HTR-8/SVneo (cell line): ENCODE results near the gene OGN.
"Not testable (repeated sequence)": the region's sequence is repeated elsewhere in the genome, so short reads cannot be mapped to it uniquely, and the experiment has no call there.

ENCODE experiments used
- DNase-seq: peaks from one replicate; pipeline ENCODE4 v3.0.0; 2011; ENCODE audit warnings: low spot score, mixed read lengths; ENCODE audit not compliant: insufficient read length
- FAIRE-seq: peaks from 2 replicates; lab custom pipeline; 2011; peaks lifted over from hg19 to GRCh38; lab: Jason Lieb, UNC

OGN gene, protein sequence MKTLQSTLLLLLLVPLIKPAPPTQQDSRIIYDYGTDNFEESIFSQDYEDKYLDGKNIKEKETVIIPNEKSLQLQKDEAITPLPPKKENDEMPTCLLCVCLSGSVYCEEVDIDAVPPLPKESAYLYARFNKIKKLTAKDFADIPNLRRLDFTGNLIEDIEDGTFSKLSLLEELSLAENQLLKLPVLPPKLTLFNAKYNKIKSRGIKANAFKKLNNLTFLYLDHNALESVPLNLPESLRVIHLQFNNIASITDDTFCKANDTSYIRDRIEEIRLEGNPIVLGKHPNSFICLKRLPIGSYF

DNA sequence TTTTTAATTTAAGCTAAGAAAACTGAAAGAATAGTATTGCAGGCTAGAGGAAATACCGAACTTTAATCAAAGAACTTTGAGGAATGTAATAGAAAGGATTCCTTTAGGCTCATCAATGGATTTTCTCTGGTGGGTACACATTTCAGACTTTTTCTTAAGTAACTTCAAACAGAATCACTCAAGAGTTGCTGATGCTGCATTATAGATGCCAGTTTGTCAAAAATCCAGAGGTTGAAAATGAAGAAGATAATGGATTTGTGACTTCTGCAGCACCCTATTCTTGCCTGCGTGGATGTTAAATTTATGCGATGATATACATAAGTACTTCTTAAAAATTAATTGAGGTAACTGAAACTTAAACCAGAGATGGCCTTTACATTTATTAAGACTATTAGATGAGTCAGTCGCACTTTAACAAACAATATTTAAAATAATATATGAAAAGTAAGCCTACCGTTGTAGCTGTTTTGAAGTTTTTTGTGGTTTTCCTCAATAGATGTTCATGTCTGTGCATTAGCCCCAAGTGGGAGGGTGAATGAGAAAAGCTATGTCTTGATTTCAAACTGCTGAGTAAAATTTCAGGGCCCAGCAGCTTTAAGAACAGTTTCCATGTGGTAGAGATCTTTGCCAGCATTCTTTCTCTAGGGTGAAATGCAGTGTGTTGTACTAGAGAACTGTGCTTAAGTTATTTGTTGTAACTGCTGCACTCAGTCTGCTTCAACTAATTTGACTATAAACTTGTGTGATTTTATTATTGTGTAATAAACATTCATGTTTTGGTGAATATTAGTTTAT lies at the start of gene OGN:
OGN (minus strand) TSS at position 537 of the 795 bp plus-strand sequence. CDS start 1,171 bp downstream, outside the sequence.
- DNase-seq (no peak), FAIRE-seq (no peak)

DNA sequence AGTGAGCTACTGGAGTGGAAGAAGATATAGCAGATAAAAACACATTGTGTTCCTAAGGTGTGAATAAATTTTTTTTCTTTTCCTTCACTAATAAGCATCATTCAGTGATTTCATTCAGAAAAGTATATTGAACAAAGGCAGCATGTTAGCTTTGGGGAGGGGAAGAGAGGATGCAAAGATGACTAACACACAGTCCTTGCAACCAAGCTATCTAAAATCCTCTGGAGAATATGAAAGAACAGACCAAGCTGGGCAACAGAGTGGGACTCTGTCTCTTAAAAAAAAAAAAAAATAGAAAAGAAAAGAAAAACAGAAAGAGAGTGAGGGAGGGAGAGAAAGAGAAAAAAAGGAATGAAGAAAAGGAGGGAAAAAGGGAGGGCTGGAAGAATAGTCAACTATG lies 42.2 kb upstream of the OGN start:
- FAIRE-seq (no peak), DNase-seq (no peak)

DNA sequence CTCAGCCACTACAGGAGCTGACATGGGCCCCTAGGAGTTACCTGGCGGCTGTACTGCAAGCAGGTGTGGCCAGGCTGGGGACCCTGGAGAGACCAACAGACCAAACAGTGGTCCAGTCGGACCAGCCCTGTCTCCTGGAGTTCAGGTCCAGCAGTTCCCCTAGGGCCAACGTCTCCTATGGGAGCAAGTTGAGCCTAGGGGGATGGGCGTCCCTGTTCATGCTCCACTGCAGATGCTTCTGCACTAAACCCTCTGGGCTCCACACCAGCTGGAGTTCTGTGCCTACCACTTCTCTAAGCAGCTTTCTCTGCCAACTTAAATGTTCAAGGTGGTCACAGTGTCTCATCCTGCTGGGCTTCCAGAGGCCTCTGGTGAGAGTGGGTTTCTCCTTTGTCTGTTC lies 40.5 kb upstream of the OGN start:
- no peak for FAIRE-seq
- no peak for DNase-seq

DNA sequence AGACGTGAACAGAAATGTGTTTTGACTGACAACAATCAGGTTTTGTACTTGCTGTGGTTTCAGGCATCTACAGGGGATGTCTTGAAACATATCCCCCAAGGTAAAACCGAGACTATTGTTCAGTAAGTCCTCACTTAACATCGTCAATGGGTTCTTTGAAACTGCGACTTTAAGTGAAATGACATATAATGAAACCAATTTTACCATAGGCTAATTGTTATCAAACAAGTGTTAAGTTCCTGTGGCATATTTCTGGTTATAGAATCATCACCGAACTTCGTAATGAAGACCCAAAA lies 36.3 kb upstream of the OGN start:
- FAIRE-seq, result no peak
- no peak for DNase-seq

DNA sequence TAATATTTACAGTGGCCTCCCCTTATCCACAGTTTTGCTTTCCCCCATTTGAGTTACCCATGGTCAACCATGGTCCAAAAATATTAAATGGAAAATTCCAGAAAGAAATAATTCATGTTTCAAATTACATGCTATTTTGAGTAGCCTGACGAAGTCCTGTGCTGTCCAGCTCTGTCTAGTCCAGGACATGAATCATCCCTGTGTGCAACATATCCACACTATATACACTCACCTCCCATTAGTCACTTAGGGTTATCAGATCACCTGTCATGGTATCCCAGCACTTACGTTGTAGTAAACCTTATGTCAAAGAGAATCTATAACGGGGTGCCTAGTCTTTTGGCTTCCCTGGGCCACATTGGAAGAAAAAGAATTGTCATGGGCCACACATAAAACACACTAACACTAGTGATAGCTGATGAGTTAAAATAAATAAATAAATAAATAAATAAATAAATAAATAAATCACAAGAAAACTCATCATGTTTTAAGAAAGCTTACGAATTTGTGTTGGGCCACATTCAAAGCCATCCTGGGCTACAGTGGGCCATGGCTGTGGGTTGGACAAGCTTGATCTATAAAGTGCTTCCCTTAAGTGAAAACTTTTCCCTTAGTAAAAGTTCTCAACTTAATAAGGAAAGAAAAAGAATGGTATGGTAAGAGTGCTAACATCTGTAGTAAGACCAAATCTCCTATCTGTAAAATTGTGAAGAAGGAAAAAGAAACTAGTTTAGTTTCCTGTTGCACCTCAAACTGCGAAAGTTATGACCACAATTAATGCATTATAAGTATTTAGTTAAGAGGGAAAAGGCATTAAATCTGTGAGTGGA lies 35.8 kb upstream of the OGN start:
- no peak for DNase-seq
- no peak for FAIRE-seq

DNA sequence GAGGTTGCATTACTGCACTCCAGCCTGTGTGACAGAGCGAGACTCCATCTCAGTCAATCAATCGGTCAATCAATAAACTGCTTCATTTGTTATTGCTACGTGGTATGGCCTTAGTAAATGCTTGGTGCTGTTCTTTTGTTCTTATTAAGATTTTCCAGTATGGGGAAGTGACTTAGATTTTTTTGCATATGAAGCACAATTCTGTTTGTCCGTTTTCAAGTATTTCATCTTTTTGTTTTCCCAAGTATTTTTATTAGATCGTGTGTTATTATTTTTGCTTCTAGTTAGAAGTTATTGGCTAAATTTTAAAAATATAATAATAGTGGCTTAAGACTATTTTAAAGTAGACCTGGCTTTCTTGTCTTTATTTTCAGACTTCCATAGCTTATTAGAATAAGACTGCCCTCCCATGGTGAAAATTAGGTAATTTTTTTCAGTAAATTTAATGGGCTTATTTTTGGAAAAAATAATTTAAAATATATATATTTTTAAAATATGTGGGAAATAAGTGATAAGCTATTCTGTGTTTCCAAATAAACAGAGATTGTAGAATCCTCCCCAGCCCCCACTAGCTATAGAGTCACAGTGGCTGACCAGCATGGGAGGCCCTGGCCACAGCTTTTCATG lies 34.6 kb upstream of the OGN start:
- DNase-seq (no peak), FAIRE-seq (no peak)

DNA sequence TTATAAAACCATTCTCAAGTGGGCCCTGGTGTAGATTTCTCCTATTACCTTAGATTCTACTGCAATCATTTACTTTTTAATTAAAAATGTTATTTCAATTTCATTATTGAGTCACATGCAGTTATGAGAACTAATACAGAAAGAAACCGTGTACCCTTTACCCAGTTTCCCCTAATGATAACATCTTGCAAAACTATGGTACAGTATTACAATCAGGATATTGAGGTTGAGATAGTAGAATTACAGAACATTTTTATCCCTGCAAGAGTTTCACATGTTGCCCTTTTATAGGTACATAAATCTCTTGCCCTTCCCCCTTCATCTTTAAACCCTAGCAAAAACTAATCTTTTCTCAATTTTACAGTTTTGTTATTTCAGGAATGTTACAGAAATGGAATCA lies 30.9 kb upstream of the OGN start:
- FAIRE-seq (no peak), DNase-seq (no peak)

DNA sequence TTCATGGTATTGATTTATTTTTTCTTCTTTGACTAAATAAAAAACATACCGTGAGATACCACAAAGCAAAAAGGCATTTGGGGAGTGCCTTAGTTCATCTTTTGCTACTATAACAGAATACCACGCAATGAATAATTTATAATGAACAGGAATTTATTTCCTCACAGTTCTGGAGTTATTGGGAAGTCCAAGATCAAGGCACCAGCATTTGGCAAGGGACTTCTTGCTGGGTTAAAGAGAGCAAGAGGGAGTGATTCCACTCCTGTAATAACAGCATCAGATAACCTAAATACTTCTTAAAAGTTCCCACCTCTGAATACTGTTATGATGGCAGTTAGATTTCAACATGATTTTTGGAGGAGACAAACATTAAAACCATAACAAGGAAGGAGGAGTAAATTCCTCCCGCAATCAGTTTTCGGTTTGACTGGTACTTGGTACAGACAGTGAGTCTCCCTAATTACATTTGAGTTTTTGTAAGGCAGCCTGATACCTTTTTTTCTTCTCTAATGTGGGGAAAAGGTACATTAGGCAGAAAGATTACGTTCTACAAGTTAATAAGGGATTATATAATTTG lies 28.7 kb upstream of the OGN start:
- DNase-seq (no peak), FAIRE-seq (no peak)

DNA sequence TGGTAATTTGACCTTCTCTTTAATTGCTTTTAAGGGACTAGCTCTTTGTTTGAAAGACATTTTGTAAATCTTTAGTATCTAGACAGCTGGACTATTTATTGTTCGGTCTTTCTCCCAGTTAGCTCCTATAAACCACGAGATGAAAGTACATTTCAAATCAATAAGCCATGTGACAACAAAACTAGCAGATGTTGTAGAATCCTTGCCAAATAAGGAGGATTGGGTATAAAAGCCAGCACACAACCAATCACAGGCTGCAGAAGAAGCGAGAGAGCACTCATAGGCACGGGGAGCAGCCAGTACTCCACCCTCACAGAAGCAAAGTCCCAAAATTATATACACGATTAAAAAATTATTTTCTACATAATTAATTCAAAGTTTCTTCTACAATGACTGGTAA lies 28.0 kb upstream of the OGN start:
- DNase-seq, result no peak
- no peak for FAIRE-seq

DNA sequence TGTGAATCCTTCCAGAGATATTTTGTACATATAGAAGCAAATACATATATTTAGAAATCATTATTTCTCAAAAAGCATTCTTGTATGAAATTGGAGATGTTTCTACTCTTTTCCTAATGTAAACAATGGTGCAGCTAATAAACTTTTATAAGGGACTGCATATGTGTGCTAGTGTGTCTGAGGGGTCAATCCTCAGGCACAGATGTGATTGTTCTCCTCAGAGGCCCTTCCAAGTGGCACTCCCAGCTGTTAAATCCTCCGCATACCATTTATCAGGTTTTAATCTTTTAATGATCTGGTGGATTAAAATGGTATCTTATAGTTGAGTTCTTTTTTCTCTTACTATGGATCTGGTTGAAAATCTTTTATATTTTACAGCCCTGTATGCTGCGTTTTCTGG lies 25.5 kb upstream of the OGN start:
- FAIRE-seq (no peak), DNase-seq (no peak)

DNA sequence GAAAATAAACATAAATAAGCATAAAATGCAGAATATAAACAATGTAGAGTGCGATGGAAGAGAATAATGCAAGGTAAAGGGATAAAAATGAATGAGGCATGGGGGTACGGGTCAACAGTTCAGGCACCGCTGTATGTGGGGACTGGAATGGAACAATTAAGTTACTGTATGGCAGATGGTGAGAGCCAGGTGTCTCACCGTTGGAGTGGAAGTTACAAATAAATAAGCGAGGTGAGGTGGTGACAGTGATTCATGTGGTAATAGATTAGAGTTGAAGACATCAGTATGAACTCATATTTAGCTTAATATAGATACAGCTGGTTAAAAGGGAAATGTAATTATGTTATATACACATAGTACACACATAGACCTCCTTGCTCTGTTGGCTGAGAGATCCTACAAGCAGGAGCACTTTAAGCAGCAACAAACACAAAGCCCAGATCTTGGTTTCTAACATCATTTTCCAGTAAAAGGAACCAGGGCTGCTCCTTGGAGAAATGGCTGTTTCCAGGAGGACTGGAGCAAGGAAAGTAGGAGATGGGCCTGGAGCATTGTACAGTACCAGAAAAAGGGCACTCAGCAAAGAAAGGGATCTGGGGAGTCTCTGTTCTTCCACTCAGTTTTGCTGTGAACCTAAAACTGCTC lies 22.2 kb upstream of the OGN start:
- FAIRE-seq, result no peak
- no peak for DNase-seq

DNA sequence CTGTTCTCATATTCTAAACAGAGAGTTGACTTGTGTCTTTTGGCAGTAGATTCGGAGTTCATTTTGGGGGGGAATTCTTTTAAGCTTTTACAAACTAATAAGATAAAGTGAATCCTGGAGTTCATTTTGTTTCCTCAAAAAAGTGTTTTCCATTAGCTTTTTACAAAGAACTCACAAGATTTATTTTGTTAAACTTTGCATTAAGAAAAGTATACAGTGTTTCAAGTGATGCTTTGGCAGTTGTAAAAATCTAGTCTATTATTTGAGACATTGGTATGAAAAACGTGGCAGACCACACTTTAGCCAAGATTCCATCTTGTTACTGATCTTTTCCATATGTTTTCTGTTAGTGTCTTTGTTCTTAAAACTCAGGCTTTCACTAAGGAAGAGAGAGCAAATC lies 21.1 kb upstream of the OGN start:
- DNase-seq, result no peak

DNA sequence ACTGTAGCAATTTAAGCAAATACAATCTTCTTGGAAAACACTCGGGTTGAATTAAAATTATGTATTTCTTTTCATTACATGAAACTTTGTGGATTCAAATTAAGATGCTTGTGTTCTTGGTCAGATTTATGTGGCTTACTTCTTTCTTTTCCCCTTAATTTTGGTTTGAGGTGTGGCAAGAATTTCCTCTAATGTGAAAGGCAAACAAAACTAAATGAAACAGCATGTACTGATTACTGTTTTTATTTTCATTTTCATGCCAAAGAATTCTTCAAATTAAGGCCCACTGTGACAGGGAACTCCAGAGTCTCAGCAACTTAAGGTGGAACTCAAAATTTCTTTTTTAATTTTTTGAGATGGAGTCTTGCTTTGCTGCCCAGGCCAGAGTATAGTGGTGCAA lies 20.0 kb upstream of the OGN start, which contains the start of gene OMD:
OMD (minus strand) TSS at position 132 of the 400 bp plus-strand sequence. CDS start 6,913 bp downstream, outside the sequence.
- DNase-seq (no peak), FAIRE-seq (no peak)

More for the DNA sequence above, 21.1 kb upstream of the OGN start:
- FAIRE-seq, result no peak

DNA sequence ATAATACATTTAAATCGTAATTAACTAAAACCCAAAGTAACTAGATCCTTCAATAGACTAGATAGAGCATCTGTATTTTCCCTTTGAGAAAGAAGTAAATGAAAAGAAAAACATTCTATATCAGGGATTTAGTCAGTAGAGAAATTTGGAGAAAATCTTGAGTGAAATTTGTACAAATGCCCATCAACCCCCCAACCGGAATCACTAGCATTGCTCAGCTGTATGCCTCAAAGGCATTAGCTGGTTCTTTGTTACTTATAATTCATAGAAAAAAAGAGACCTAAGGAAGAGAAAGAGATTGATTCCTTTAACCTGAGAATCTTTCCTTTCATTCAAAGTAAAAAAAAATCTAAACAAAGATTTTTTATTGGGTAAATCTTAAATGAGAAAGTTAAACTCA lies 19.2 kb upstream of the OGN start:
- no peak for FAIRE-seq
- no peak for DNase-seq

DNA sequence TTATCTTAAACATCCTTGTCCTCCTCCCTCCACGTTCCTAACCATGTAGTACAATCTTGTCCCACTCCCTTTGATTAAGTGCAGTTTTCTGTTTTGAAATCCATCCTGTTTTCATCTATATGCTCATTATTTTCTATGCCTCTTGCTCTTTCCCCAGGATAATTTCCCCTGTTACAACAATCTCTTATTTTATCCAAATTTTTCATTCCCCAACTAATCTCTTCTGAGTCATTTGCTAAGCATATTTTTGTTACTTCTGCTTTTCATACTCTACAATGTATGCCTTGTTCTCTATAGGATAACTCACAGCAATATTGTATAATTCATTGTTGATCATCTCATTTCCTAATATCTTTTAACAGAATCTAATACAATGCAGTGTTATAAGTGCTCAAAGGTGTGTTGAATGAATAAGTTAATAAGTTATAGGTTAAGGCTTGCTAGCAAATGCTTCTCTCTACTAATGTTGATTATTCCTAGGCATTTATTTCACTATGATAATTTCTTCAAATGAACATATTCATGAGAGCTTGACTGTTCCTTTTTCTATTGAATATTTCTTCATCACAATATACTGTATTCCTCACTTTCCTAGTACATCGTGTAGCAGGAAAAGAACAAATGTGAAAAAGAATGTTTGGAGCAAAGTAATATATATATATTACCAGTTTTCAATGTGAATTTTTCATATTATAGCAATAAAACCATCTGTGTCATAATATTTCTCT lies 18.4 kb upstream of the OGN start:
- DNase-seq (no peak), FAIRE-seq (no peak)

DNA sequence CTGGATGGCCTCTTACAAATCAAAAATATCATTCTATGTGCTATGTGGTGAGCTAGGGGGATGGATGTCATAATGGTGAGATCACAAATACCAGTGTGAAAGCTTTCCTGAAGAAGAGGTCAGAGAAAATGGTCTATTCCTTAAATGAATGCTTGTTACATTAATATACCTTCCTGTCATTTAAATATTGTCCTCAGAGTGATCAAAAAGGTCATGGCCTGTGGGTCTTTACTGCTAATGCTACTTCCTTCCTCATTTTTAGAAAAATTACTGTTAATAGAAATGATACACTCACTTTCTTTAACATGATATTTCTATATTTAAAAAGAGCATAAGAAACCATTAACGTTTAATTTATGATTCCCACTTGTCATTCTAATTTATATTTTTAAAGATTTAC lies 10.2 kb upstream of the OGN start:
- FAIRE-seq (no peak), DNase-seq (no peak)

DNA sequence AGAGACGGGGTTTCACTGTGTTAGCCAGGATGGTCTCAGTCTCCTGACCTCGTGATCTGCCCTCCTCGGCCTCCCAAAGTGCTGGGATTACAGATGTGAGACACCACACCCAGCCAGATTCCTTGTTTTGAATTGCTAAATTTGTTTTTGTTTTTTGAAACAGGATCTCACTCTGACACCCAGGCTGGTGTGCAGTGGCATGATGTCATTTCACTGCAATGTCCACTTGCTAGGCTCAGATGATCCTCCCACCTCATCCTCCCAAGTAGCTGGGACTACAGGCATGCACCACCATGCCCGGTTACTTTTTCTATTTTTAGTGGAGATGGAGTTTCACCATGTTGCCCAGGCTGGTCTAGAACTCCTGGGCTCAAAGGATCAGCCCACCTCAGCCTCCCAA lies 6.8 kb upstream of the OGN start:
- FAIRE-seq, DNase-seq: not testable (repeated sequence)

DNA sequence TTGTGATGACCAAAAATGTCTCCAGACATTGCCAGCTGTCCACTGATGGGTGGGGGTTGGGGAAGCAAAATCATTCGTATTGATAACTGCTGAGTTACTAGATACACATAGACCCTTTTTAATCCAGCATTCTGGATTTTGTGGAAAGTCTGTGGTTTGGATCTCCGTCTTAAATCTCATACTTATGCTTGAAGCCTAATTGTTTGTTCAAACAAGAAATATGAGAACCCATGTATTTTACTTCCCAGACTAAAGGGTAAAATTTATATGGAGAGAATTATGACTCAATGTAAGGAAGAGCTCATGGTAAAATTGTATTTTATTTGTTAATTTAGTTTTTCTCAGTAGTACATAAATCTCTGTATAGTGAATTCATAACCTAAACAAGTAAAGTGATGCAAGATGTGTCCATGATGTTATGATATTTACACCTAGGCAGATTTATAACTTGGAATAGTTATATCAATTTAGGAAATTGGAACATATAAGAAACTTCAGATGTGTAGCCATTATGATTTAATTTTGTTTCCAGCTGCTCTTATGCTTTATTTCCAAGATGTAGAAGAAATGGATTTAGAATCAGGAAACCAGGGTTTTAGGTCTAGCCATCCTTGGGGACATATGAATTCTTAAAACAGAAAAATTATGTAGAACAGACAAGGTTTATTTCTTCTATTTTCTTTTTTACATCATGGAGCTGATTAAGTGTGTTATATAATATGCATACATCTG lies 4.5 kb upstream of the OGN start:
- no peak for FAIRE-seq
- DNase-seq, result no peak
